ENCODE results near the gene MMP17. TPM values are rescaled to one million over a fixed set of nuclear protein-coding genes. Genes with fewer than 3 reads are reported as not detected.

The MMP17 gene
- polyA plus RNA-seq, 1 of the 3 experiments (the other 2 are of a cell fraction): 14.0 TPM

- TF ChIP-seq ZBTB33 (IDR thresholded peaks at IDR 0.05; ENCODE audit: borderline replicate concordance, low read depth) (no peak), FOXJ3 (CRISPR knock-in tag; IDR thresholded peaks at IDR 0.05) (no peak), SIN3A (IDR thresholded peaks at IDR 0.05; ENCODE audit: borderline replicate concordance, low read depth, low read length) (no peak), SMC3 (IDR thresholded peaks at IDR 0.05; ENCODE audit: low read depth, low read length) (no peak), RCOR1 (IDR thresholded peaks at IDR 0.05; ENCODE audit: low read length) (no peak), JUND (IDR thresholded peaks at IDR 0.05) (no peak), IRF3 (IDR thresholded peaks at IDR 0.05; ENCODE audit: low read depth, low read length) (no peak), TCF12 (IDR thresholded peaks at IDR 0.05) (no peak)
- Histone ChIP-seq H3K9me2 (no peaks in the 10 kb centered on the region), H3K36me3 (replicated peaks in 1 of 2; ENCODE audit: control insufficient read depth in 1 of 2, insufficient read depth in 2 of 2, low read length in 1 of 2) (no peaks in the 10 kb centered on the region), H3K79me2 (ENCODE audit: insufficient read depth) (no peaks in the 10 kb centered on the region), H3K9ac (no peak overlapping the region), H3K4me3 (ENCODE audit: low read depth in 2 of 2, low read length in 1 of 2) (no peak overlapping the region), H3K4me2 (no peak overlapping the region), H3K27ac (ENCODE audit: low read depth in 2 of 2, low read length in 1 of 2) (no peak overlapping the region), H4K20me1 (ENCODE audit: insufficient read depth) (no peaks in the 10 kb centered on the region), H3K27me3 (ENCODE audit: insufficient read depth) (no peaks in the 10 kb centered on the region), H2AFZ (ENCODE audit: low read depth) (no peak overlapping the region), H3F3A (replicated peaks; ENCODE audit: insufficient read depth) (no peaks in the 10 kb centered on the region), H3K9me3 (no peaks in the 10 kb centered on the region), H3K4me1 (ENCODE audit: control insufficient read depth in 1 of 2, insufficient read depth in 2 of 2, low read depth in 1 of 2, low read length in 1 of 2) (no peaks in the 10 kb centered on the region)
- 84% methylated on average over 15 of the region's 15 CpGs for WGBS (ENCODE audit: low lambda C conversion rate)
- DNase-seq: no peak
- POLR2A ChIA-PET: no interaction called here
- CTCF ChIA-PET: interaction anchor here (0.6 kb wide), 1 partner anchor 961 kb away, joined by 4 read pairs; no protein-coding TSS in a partner anchor
Observed at GRCh38 chr12:131842169-131842568, 14.0 kb downstream of the MMP17 start.

- Histone ChIP-seq H3K79me2 (ENCODE audit: insufficient read depth) (no peaks in the 10 kb centered on the region), H3F3A (replicated peaks; ENCODE audit: insufficient read depth) (no peaks in the 10 kb centered on the region), H3K9ac (no peak overlapping the region), H4K20me1 (ENCODE audit: insufficient read depth) (no peaks in the 10 kb centered on the region), H3K4me1 (ENCODE audit: control insufficient read depth in 1 of 2, insufficient read depth in 2 of 2, low read depth in 1 of 2, low read length in 1 of 2) (no peaks in the 10 kb centered on the region), H3K36me3 (replicated peaks in 1 of 2; ENCODE audit: control insufficient read depth in 1 of 2, insufficient read depth in 2 of 2, low read length in 1 of 2) (no peaks in the 10 kb centered on the region), H3K27me3 (ENCODE audit: insufficient read depth) (no peaks in the 10 kb centered on the region), H3K4me3 (ENCODE audit: low read depth in 2 of 2, low read length in 1 of 2) (no peak overlapping the region), H3K9me2 (no peaks in the 10 kb centered on the region), H3K4me2 (no peak overlapping the region), H3K27ac (ENCODE audit: low read depth in 2 of 2, low read length in 1 of 2) (no peak overlapping the region), H2AFZ (ENCODE audit: low read depth) (no peak overlapping the region), H3K9me3 (no peaks in the 10 kb centered on the region)
- ChIA-PET POLR2A (no interaction called here), CTCF (interaction anchor here (2.8 kb wide), 1 partner anchor 8 kb away, joined by 15 read pairs; no protein-coding TSS in a partner anchor)
- 94% methylated on average over 10 of the region's 16 CpGs for WGBS (ENCODE audit: low lambda C conversion rate)
- no peak for DNase-seq
- no peak for TF ChIP-seq FOXM1 (IDR thresholded peaks at IDR 0.05; ENCODE audit: low read depth)
Observed at GRCh38 chr12:131843527-131843926, 15.3 kb downstream of the MMP17 start.

- no peak overlapping the region for H3K9ac ChIP-seq
- H4K20me1 ChIP-seq (ENCODE audit: insufficient read depth): no peaks in the 10 kb centered on the region
- H3K4me1 ChIP-seq (ENCODE audit: control insufficient read depth in 1 of 2, insufficient read depth in 2 of 2, low read depth in 1 of 2, low read length in 1 of 2): no peaks in the 10 kb centered on the region
- ChIA-PET CTCF (interaction anchor here (1.2 to 2.8 kb wide), 3 partner anchors 9 to 68 kb away, joined by 3 to 15 read pairs (median 6); no protein-coding TSS in a partner anchor), POLR2A (no interaction called here)
- no peaks in the 10 kb centered on the region for H3K9me2 ChIP-seq
- no peak overlapping the region for H2AFZ ChIP-seq (ENCODE audit: low read depth)
- 94% methylated on average over 7 of the region's 11 CpGs for WGBS (ENCODE audit: low lambda C conversion rate)
- DNase-seq: no peak
- no peak overlapping the region for H3K4me2 ChIP-seq
- H3K9me3 ChIP-seq: no peaks in the 10 kb centered on the region
- H3K27me3 ChIP-seq (ENCODE audit: insufficient read depth): no peaks in the 10 kb centered on the region
- no peaks in the 10 kb centered on the region for H3F3A ChIP-seq (replicated peaks; ENCODE audit: insufficient read depth)
- H3K4me3 ChIP-seq (ENCODE audit: low read depth in 2 of 2, low read length in 1 of 2): no peak overlapping the region
- H3K79me2 ChIP-seq (ENCODE audit: insufficient read depth): no peaks in the 10 kb centered on the region
- TF ChIP-seq PBX3 (IDR thresholded peaks at IDR 0.05) (no peak), EP300 (IDR thresholded peaks at IDR 0.05; ENCODE audit: borderline replicate concordance in 1 of 2, low read depth in 1 of 2, low read length in 1 of 2) (no peak), POLR2AphosphoS5 (IDR thresholded peaks at IDR 0.05; ENCODE audit: low read depth, low read length) (no peak), CTCF (IDR thresholded peaks at IDR 0.05) (no peak), JUND (IDR thresholded peaks at IDR 0.05) (no peak)
- H3K27ac ChIP-seq (ENCODE audit: low read depth in 2 of 2, low read length in 1 of 2): no peak overlapping the region
- H3K36me3 ChIP-seq (replicated peaks in 1 of 2; ENCODE audit: control insufficient read depth in 1 of 2, insufficient read depth in 2 of 2, low read length in 1 of 2): no peaks in the 10 kb centered on the region
Observed at GRCh38 chr12:131844140-131844539, 15.9 kb downstream of the MMP17 start.
